GM21786 (cell line): Measurements from ENCODE around the gene NEU4.
"Not testable (repeated sequence)": the region's sequence is repeated elsewhere in the genome, so short reads cannot be mapped to it uniquely, and the experiment has no call there.

Experiments used
- ATAC-seq: cut with Tn5 transposase; IDR thresholded peaks from one replicate; pipeline ENCODE4 v1.9.1; 2021; ENCODE audit not compliant: unreplicated experiment

Gene NEU4

GRCh38 chr2:241808721-241809382, at the start of gene NEU4:
Gene NEU4, plus strand, starts transcription at chr2:241809193. Its CDS starts 5,292 bp downstream, at chr2:241814485.
- ATAC-seq, result no peak

- not testable (repeated sequence) for ATAC-seq
These were observed 49.1 kb upstream of the NEU4 start for GRCh38 chr2:241759893-241760292.

GRCh38 chr2:241760301-241760771, 48.7 kb upstream of the NEU4 start:
- ATAC-seq, result no peak

- ATAC-seq, result no peak
These were observed 46.6 kb upstream of the NEU4 start for GRCh38 chr2:241762321-241762932.

- ATAC-seq, result no peak
These were observed 46.0 kb upstream of the NEU4 start for GRCh38 chr2:241762933-241763369.

GRCh38 chr2:241763551-241764274, 45.3 kb upstream of the NEU4 start:
- ATAC-seq, result no peak

GRCh38 chr2:241764275-241765241, 44.4 kb upstream of the NEU4 start:
- ATAC-seq, result no peak

GRCh38 chr2:241767464-241768250, 41.3 kb upstream of the NEU4 start:
- no peak for ATAC-seq

- ATAC-seq, result no peak
These were observed 40.7 kb upstream of the NEU4 start for GRCh38 chr2:241768251-241768711.

GRCh38 chr2:241768850-241769249, 40.1 kb upstream of the NEU4 start:
- no peak for ATAC-seq

GRCh38 chr2:241769819-241770184, 39.2 kb upstream of the NEU4 start:
- ATAC-seq, result no peak

GRCh38 chr2:241770185-241770935, 38.6 kb upstream of the NEU4 start:
- ATAC-seq, result no peak

- no peak for ATAC-seq
These were observed 38.1 kb upstream of the NEU4 start for GRCh38 chr2:241770936-241771285.

- no peak for ATAC-seq
These were observed 37.5 kb upstream of the NEU4 start for GRCh38 chr2:241771286-241772062.

GRCh38 chr2:241772063-241772499, 36.9 kb upstream of the NEU4 start:
- no peak for ATAC-seq

- no peak for ATAC-seq
These were observed 35.2 kb upstream of the NEU4 start for GRCh38 chr2:241773511-241774418.

- ATAC-seq, result no peak
These were observed 34.4 kb upstream of the NEU4 start for GRCh38 chr2:241774419-241775222.
